Neural cell (in vitro differentiated cells): ENCODE results near the gene ALX4. TPM values are rescaled to one million over a fixed set of nuclear protein-coding genes. Genes with fewer than 3 reads are reported as not detected.

Source experiments
- H2AFZ ChIP-seq: fragments of 200-600, 300-800 bp; sonication (generic), shearing (Covaris generic); 2 replicates; pipeline ENCODE4 v1.6.0; 2014; ENCODE audit warnings: low read depth, mild to moderate bottlenecking, antibody characterized with exemption, low read length, moderate library complexity
- H3F3A ChIP-seq: fragments of 200-600 bp; shearing (Covaris generic); 2 replicates; pipeline ENCODE4 v1.6.1; 2016; ENCODE audit warnings: mild to moderate bottlenecking, moderate library complexity, mixed read lengths, antibody characterized with exemption, low read length; ENCODE audit not compliant: insufficient read depth, poor library complexity, severe bottlenecking
- H3K27ac ChIP-seq: fragments of 200-600, 300-800 bp; sonication (generic), shearing (Covaris generic); 2 replicates; pipeline ENCODE4 v1.5.1; 2014; ENCODE audit warnings: mild to moderate bottlenecking, low read length, moderate library complexity
- H3K27me3 ChIP-seq: fragments of 300-800, 200-600 bp; sonication (generic), shearing (Covaris generic); 2 replicates; pipeline ENCODE4 v1.6.0; 2014; ENCODE audit warnings: mild to moderate bottlenecking, low read depth, low read length, moderate library complexity; ENCODE audit not compliant: insufficient read depth
- H3K36me3 ChIP-seq: fragments of 300-800, 200-600 bp; sonication (generic), shearing (Covaris generic); 2 replicates; pipeline ENCODE4 v1.5.1; 2014; ENCODE audit warnings: mild to moderate bottlenecking, antibody characterized with exemption, low read length, moderate library complexity; ENCODE audit not compliant: insufficient read depth
- H3K4me2 ChIP-seq: fragments of 300-800, 200-600 bp; sonication (generic), shearing (Covaris generic); 2 replicates; pipeline ENCODE4 v1.6.0; 2014; ENCODE audit warnings: mild to moderate bottlenecking, low read length
- H3K4me3 ChIP-seq: fragments of 300-800, 200-600 bp; sonication (generic), shearing (Covaris generic); 2 replicates; pipeline ENCODE4 v1.5.1; 2014; ENCODE audit warnings: mild to moderate bottlenecking, low read length, moderate library complexity
- H3K79me2 ChIP-seq: fragments of 200-600 bp; shearing (Covaris generic); replicated peaks from 2 replicates; pipeline ENCODE4 v1.6.0; 2014; ENCODE audit warnings: mild to moderate bottlenecking, low read length, moderate library complexity; ENCODE audit not compliant: insufficient read depth
- H3K9ac ChIP-seq: fragments of 300-800, 200-600 bp; sonication (generic), shearing (Covaris generic); 2 replicates; pipeline ENCODE4 v1.6.1; 2016; ENCODE audit warnings: mild to moderate bottlenecking, low read length, mixed read lengths
- H3K9me2 ChIP-seq: fragments of 200-600 bp; shearing (Covaris generic); 2 replicates; pipeline ENCODE4 v1.6.1; 2016; ENCODE audit warnings: mild to moderate bottlenecking, low read length, mixed read lengths; ENCODE audit not compliant: insufficient read depth
- H3K9me3 ChIP-seq: fragments of 200-600, 300-800 bp; sonication (generic), shearing (Covaris generic); 2 replicates; pipeline ENCODE4 v1.6.1; 2016; ENCODE audit warnings: mild to moderate bottlenecking, mixed run types, low read length, moderate library complexity, mixed read lengths
- H4K20me1 ChIP-seq: fragments of 200-600 bp; shearing (Covaris generic); 2 replicates; pipeline ENCODE4 v1.6.1; 2016; ENCODE audit warnings: mild to moderate bottlenecking, mixed run types; ENCODE audit not compliant: insufficient read depth
- CTCF ChIP-seq: fragments of 450-650 bp; IDR thresholded peaks from 2 replicates; pipeline ENCODE4 v1.5.1; 2014; ENCODE audit warnings: antibody characterized with exemption, mild to moderate bottlenecking, moderate library complexity; ENCODE audit not compliant: poor library complexity, severe bottlenecking
- EP300 ChIP-seq: fragments of 450-650 bp; conservative IDR thresholded peaks from 2 replicates; pipeline ENCODE4 v1.6.1; 2014; ENCODE audit warnings: antibody characterized with exemption, mild to moderate bottlenecking, moderate library complexity; ENCODE audit not compliant: poor library complexity, severe bottlenecking
- EZH2 ChIP-seq: fragments of 200-600, 300-800 bp; shearing (Covaris generic), sonication (generic); IDR thresholded peaks from 2 replicates; pipeline ENCODE4 v1.6.1; 2014; ENCODE audit warnings: antibody characterized with exemption, low read length, borderline replicate concordance, mild to moderate bottlenecking; ENCODE audit not compliant: insufficient read depth, poor library complexity, severe bottlenecking
- MXI1 ChIP-seq: fragments of 450-650 bp; conservative IDR thresholded peaks from 2 replicates; pipeline ENCODE4 v1.6.1; 2014; ENCODE audit warnings: antibody characterized with exemption, mild to moderate bottlenecking; ENCODE audit not compliant: poor library complexity, severe bottlenecking
- POLR2AphosphoS5 ChIP-seq: IDR thresholded peaks from 2 replicates; pipeline ENCODE4 v1.6.1; 2012
- RAD21 ChIP-seq: fragments of 450-650 bp; conservative IDR thresholded peaks from 2 replicates; pipeline ENCODE4 v1.6.1; 2014; ENCODE audit warnings: antibody characterized with exemption, mild to moderate bottlenecking, moderate library complexity
- REST ChIP-seq: IDR thresholded peaks from 2 replicates; pipeline ENCODE4 v1.6.1; 2012; ENCODE audit warnings: borderline replicate concordance
- SMC3 ChIP-seq: fragments of 450-650 bp; conservative IDR thresholded peaks from 2 replicates; pipeline ENCODE4 v1.6.1; 2014; ENCODE audit warnings: antibody characterized with exemption, mild to moderate bottlenecking, moderate library complexity; ENCODE audit not compliant: poor library complexity
- TAF1 ChIP-seq: IDR thresholded peaks from 2 replicates; pipeline ENCODE4 v1.6.1; 2012; ENCODE audit warnings: low read depth
- polyA plus RNA-seq: library from polyadenylated mRNA; depleted of rRNA; stranded (reverse); fragments of >200 nt; gene quantifications from 2 replicates; pipeline ENCODE4 v1.2.3, GENCODE V29; 2014

Gene ALX4
- polyA plus RNA-seq, 1 donor from 2014 or later: not detected

- H3K9me2 ChIP-seq: no peaks in the 10 kb centered on the region
- no peak overlapping the region for H3K4me3 ChIP-seq
- H4K20me1 ChIP-seq: no peaks in the 10 kb centered on the region
- no peaks in the 10 kb centered on the region for H3F3A ChIP-seq
- H3K4me2 ChIP-seq: no peak overlapping the region
- H3K27me3 ChIP-seq: no peaks in the 10 kb centered on the region
- H3K9ac ChIP-seq: no peak overlapping the region
- H3K79me2 ChIP-seq: no peaks in the 10 kb centered on the region
- H3K9me3 ChIP-seq: no peaks in the 10 kb centered on the region
- no peaks in the 10 kb centered on the region for H3K36me3 ChIP-seq
- H2AFZ ChIP-seq: no peak overlapping the region
- TF ChIP-seq EZH2 (no peak), MXI1 (no peak), POLR2AphosphoS5 (no peak), SMC3 (no peak), REST (no peak), EP300 (no peak), CTCF (no peak), RAD21 (no peak), TAF1 (no peak)
- H3K27ac ChIP-seq: no peak overlapping the region
These were observed 35.5 kb downstream of the ALX4 start for GRCh38 chr11:44274404-44274803.

GRCh38 chr11:44271286-44271685, 38.7 kb downstream of the ALX4 start:
- Histone ChIP-seq H3K4me3 (no peak overlapping the region), H3K9me2 (no peaks in the 10 kb centered on the region), H4K20me1 (no peaks in the 10 kb centered on the region), H3K27me3 (no peaks in the 10 kb centered on the region), H2AFZ (no peak overlapping the region), H3F3A (no peaks in the 10 kb centered on the region), H3K9me3 (no peaks in the 10 kb centered on the region), H3K79me2 (no peaks in the 10 kb centered on the region), H3K27ac (no peak overlapping the region), H3K9ac (no peak overlapping the region), H3K36me3 (no peaks in the 10 kb centered on the region), H3K4me2 (no peak overlapping the region)
- TF ChIP-seq RAD21 (no peak), EZH2 (no peak), REST (no peak), MXI1 (no peak), EP300 (no peak), POLR2AphosphoS5 (no peak)
